T-cell (primary cell): Measurements from ENCODE around the gene KANSL2. TPM values are rescaled to one million over a fixed set of nuclear protein-coding genes. Genes with fewer than 3 reads are reported as not detected.
"Not testable (repeated sequence)": the region's sequence is repeated elsewhere in the genome, so short reads cannot be mapped to it uniquely, and the experiment has no call there.

Source experiments
- ATAC-seq, 4 experiments: fragments of 200-7000 bp in 3 of 4; fragments of 150-1000 bp in 1 of 4; cut with Tn5 transposase; replicated peaks in 1 of 4; 1 replicate in 3 of 4; 2 replicates in 1 of 4; pipeline ENCODE4 v1.10.0; 2021; ENCODE audit warnings: moderate library complexity in 3 of 4, mild to moderate bottlenecking in 2 of 4, moderate number of reproducible peaks in 1 of 4
- CTCF ChIA-PET, 2 donors: fragments of 300-600 bp; sonication (Branson Sonifier 250); formaldehyde crosslinking; loops; one replicate each; lab custom pipeline; 2022; ENCODE audit warnings: antibody characterized with exemption in 2 of 2; lab: Charles Lee
- POLR2A ChIA-PET, 2 donors: fragments of 300-600 bp; sonication (Branson Sonifier 250); formaldehyde crosslinking; loops; one replicate each; lab custom pipeline; 2022; ENCODE audit warnings: antibody characterized with exemption in 2 of 2; lab: Charles Lee
- DNase-seq, 35 experiments: peaks; one replicate each; pipeline versions ENCODE4 v3.0.0 to v3.0.0-alpha.2; 2013 to 2023
- H3K27ac ChIP-seq: one replicate; pipeline ENCODE4 v1.5.1; 2013; ENCODE audit warnings: low read length
- H3K27me3 ChIP-seq, 2 experiments: replicated peaks in 1 of 2; 1 replicate in 1 of 2; 2 replicates in 1 of 2; pipeline versions ENCODE4 v1.6.1 to v1.7.0; 2013; ENCODE audit warnings: low read length in 1 of 2, mixed read lengths in 1 of 2; ENCODE audit not compliant: control insufficient read depth in 2 of 2, insufficient read depth in 2 of 2; ENCODE audit errors: extremely low read depth in 1 of 2
- H3K36me3 ChIP-seq, 2 donors: 1 replicate in 1 of 2; 2 replicates in 1 of 2; pipeline versions ENCODE4 v1.6.1 to v1.7.0; 2013; ENCODE audit warnings: low read length in 1 of 2; ENCODE audit not compliant: control insufficient read depth in 2 of 2, insufficient read depth in 1 of 2; ENCODE audit errors: extremely low read depth in 1 of 2
- H3K4me1 ChIP-seq, 2 experiments: 1 replicate in 1 of 2; 2 replicates in 1 of 2; pipeline versions ENCODE4 v1.6.1 to v1.7.0; 2013; ENCODE audit warnings: low read length in 2 of 2, mixed read lengths in 1 of 2; ENCODE audit not compliant: insufficient read depth in 2 of 2, control insufficient read depth in 1 of 2; ENCODE audit errors: extremely low read depth in 1 of 2
- H3K4me3 ChIP-seq, 2 donors: 1 replicate in 1 of 2; 2 replicates in 1 of 2; pipeline versions ENCODE4 v1.5.1 to v1.7.0; 2013; ENCODE audit warnings: mild to moderate bottlenecking in 2 of 2, low read length in 1 of 2, moderate library complexity in 1 of 2; ENCODE audit not compliant: control insufficient read depth in 1 of 2; ENCODE audit errors: extremely low read depth in 1 of 2
- H3K9me3 ChIP-seq: 2 replicates; pipeline ENCODE4 v1.7.0; 2013
- H3K27ac Mint-ChIP-seq, 2 donors: one replicate each; pipeline ENCODE4 v1.8.0; 2020 to 2021; ENCODE audit warnings: mild to moderate bottlenecking in 2 of 2, mixed read lengths in 2 of 2
- H3K27me3 Mint-ChIP-seq, 2 donors: one replicate each; pipeline ENCODE4 v1.8.0; 2021 to 2022; ENCODE audit warnings: mixed read lengths in 2 of 2
- H3K36me3 Mint-ChIP-seq: one replicate; pipeline ENCODE4 v1.8.0; 2021; ENCODE audit warnings: mixed read lengths
- H3K4me1 Mint-ChIP-seq, 3 donors: one replicate each; pipeline ENCODE4 v1.8.0; 2020 to 2022; ENCODE audit warnings: mixed read lengths in 3 of 3, mild to moderate bottlenecking in 1 of 3
- H3K4me3 Mint-ChIP-seq, 3 donors: one replicate each; pipeline ENCODE4 v1.8.0; 2020 to 2022; ENCODE audit warnings: mild to moderate bottlenecking in 3 of 3, mixed read lengths in 3 of 3, moderate library complexity in 3 of 3
- H3K9me3 Mint-ChIP-seq, 3 donors: one replicate each; pipeline ENCODE4 v1.8.0; 2020 to 2022; ENCODE audit warnings: mixed read lengths in 3 of 3
- WGBS: methylation state at CpG from one replicate; pipeline ENCODE4 v1.1.5; 2013; ENCODE audit warnings: missing lambda C conversion rate; ENCODE audit not compliant: insufficient coverage; 5-methylcytosine and 5-hydroxymethylcytosine counted together
- total RNA-seq, 35 experiments: library from RNA in 6 of 35; stranded (reverse) in 6 of 35; fragments of 120-200 nt in 1 of 35; gene quantifications; one replicate each; pipeline versions ENCODE4 v1.2.1 to v1.2.4 and lab custom pipeline; 2013 to 2026

KANSL2 gene
- total RNA-seq, 5 donors from 2014 or later (not counting 1 experiment from before 2014, with no cell fraction given): 64.1 to 118 (median 66.4) TPM

DNA sequence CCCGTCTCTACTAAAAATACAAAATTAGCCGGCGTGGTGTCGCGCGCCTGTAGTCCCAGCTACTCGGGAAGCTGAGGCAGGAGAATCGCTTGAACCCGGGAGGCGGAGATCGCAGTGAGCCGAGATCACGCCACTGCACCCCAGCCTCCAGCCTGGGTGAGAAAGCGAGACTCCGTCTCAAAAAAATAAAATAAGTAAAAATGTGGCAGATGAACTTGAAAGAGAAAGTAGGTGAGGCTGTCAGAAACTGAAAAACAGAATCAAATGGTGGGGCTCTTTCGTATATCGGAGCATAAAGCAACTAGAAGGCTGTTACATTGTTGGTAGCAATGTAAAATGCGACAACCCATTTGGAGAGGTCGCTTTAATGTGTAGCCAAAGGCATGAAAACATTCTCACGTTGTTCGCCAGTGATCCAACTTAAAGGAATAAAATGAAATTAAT lies 35.2 kb upstream of the KANSL2 start:
- Histone ChIP-seq H3K9me3 (no peaks in the 10 kb centered on the region), H3K4me3 (peak overlapping the region; percentile 67 to 76), H3K27me3 (no peaks in the 10 kb centered on the region), H3K36me3 (peaks cover 3 to 23% of the 10 kb centered on the region in 2 donors), H3K27ac (peak overlapping the region; percentile 91), H3K4me1 (peaks cover 15 to 34% of the 10 kb centered on the region in 2 experiments)
- H3K27me3 Mint-ChIP-seq: no peaks in the 10 kb centered on the region
- CTCF ChIA-PET: interaction anchor here (0.7 kb wide), 2 partner anchors 273 to 954 kb away, joined by 3 to 5 read pairs; no protein-coding TSS in a partner anchor
- peak overlapping the region; percentile 88 to 97 (median 91) for H3K4me3 Mint-ChIP-seq
- WGBS: 4% methylated on average over 16 of the region's 21 CpGs
- H3K27ac Mint-ChIP-seq: peak overlapping the region; percentile 95 to 97
- H3K4me1 Mint-ChIP-seq: peaks cover 43 to 44% (median 43%) of the 10 kb centered on the region in 3 donors
- H3K36me3 Mint-ChIP-seq: peaks cover 26% of the 10 kb centered on the region
- ATAC-seq: no peak
- H3K9me3 Mint-ChIP-seq: peaks cover 11 to 14% (median 13%) of the 10 kb centered on the region in 3 donors
- peak in 1 of 35 experiments; percentile 47 for DNase-seq
- POLR2A ChIA-PET: interaction anchor here in 1 of 2 donors (0.5 kb wide), 1 partner anchor 1859 kb away, joined by 3 read pairs; no protein-coding TSS in a partner anchor

- 1% methylated on average over 43 of the region's 61 CpGs for WGBS
Measured at GRCh38 chr12:48716493-48717251, 34.6 kb upstream of the KANSL2 start, which contains the start of gene CCNT1. Gene CCNT1, minus strand, starts transcription at chr12:48716707. Its CDS starts 32 bp downstream, at chr12:48716675.

GRCh38 chr12:48716168-48716492 lies 34.1 kb upstream of the KANSL2 start:
- H3K4me1 ChIP-seq: peaks cover 15 to 36% of the 10 kb centered on the region in 2 experiments
- peak in 2 of 35 experiments; percentile 2 to 6 for DNase-seq
- H3K27ac ChIP-seq: peak overlapping the region; percentile 91
- peaks cover 29% of the 10 kb centered on the region for H3K36me3 Mint-ChIP-seq
- H3K9me3 ChIP-seq: no peaks in the 10 kb centered on the region
- H3K27me3 Mint-ChIP-seq: no peaks in the 10 kb centered on the region
- peaks cover 10 to 14% (median 11%) of the 10 kb centered on the region in 3 donors for H3K9me3 Mint-ChIP-seq
- peak overlapping the region; percentile 76 to 89 for H3K4me3 ChIP-seq
- POLR2A ChIA-PET: interaction anchor here in 1 of 2 donors (1.0 kb wide), 1 partner anchor 34 kb away, joined by 3 read pairs; the partner anchor contains the start of gene KANSL2
- CTCF ChIA-PET: interaction anchor here in 1 of 2 donors (0.9 kb wide), 1 partner anchor 34 kb away, joined by 3 read pairs; the partner anchor contains the start of gene KANSL2
- H3K4me1 Mint-ChIP-seq: peaks cover 43 to 50% (median 47%) of the 10 kb centered on the region in 3 donors
- WGBS: 0% methylated on average over 15 of the region's 17 CpGs
- H3K4me3 Mint-ChIP-seq: peak overlapping the region; percentile 88 to 97 (median 91)
- peaks cover 3 to 33% of the 10 kb centered on the region in 2 donors for H3K36me3 ChIP-seq
- peak in 2 of 4 experiments; percentile 15 to 16 for ATAC-seq
- H3K27me3 ChIP-seq: no peaks in the 10 kb centered on the region
- peak overlapping the region; percentile 95 to 97 for H3K27ac Mint-ChIP-seq

More at GRCh38 chr12:48716493-48717251, 34.6 kb upstream of the KANSL2 start, which contains the start of gene CCNT1:
- Mint-ChIP-seq H3K27me3 (no peaks in the 10 kb centered on the region), H3K27ac (peak within 1 kb of the TSS; percentile 95 to 97), H3K9me3 (peaks cover 11 to 14% (median 13%) of the 10 kb centered on the region in 3 donors), H3K4me1 (peaks cover 43 to 47% (median 43%) of the 10 kb centered on the region in 3 donors), H3K4me3 (peak within 1 kb of the TSS; percentile 88 to 97 (median 91)), H3K36me3 (peaks cover 26% of the 10 kb centered on the region)
- peak; percentile 86 to 100 (median 99) for DNase-seq
- ATAC-seq: peak; percentile 90 to 96 (median 94)
- Histone ChIP-seq H3K4me1 (peaks cover 15 to 36% of the 10 kb centered on the region in 2 experiments), H3K36me3 (peaks cover 3 to 28% of the 10 kb centered on the region in 2 donors), H3K27me3 (no peaks in the 10 kb centered on the region), H3K9me3 (no peaks in the 10 kb centered on the region), H3K27ac (peak within 1 kb of the TSS; percentile 91), H3K4me3 (peak within 1 kb of the TSS; percentile 76 to 89)
- CTCF ChIA-PET: interaction anchor here in 1 of 2 donors (0.9 kb wide), 1 partner anchor 35 kb away, joined by 3 read pairs; the partner anchor contains the start of gene KANSL2
- POLR2A ChIA-PET: interaction anchor here in 1 of 2 donors (1.0 kb wide), 1 partner anchor 35 kb away, joined by 3 read pairs; the partner anchor contains the start of gene KANSL2

DNA sequence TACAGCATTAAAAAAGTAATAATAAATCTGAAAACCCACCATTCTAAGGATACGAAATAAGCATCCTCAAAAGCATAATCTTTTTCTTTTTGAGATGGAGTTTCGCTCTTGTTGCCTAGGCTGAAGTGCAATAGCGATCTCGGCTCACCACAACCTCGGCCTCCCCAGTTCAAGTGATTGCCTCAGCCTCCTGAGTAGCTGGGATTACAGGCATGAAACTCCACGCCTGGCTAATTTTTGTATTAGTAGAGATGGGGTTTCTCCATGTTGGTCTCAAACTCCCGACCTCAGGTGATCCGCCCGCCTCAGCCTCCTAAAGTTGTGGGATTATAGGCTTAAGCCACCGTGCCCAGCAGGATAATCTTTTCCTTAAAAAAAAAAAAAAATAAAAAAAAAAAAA lies 30.2 kb upstream of the KANSL2 start:
- Mint-ChIP-seq H3K27me3 (no peaks in the 10 kb centered on the region), H3K4me3 (no peak overlapping the region), H3K36me3 (peaks cover 28% of the 10 kb centered on the region), H3K9me3 (no peaks in the 10 kb centered on the region), H3K4me1 (peaks cover 59 to 69% (median 64%) of the 10 kb centered on the region in 3 donors), H3K27ac (no peak overlapping the region)
- Histone ChIP-seq H3K4me3 (no peak overlapping the region), H3K27me3 (no peaks in the 10 kb centered on the region), H3K36me3 (peaks cover 3 to 54% of the 10 kb centered on the region in 2 donors), H3K27ac (no peak overlapping the region), H3K4me1 (peaks cover 15 to 42% of the 10 kb centered on the region in 2 experiments), H3K9me3 (no peaks in the 10 kb centered on the region)
- ATAC-seq (no peak), DNase-seq (no peak)
- CTCF ChIA-PET: no interaction called here
- POLR2A ChIA-PET: interaction anchor here in 1 of 2 donors (0.5 to 0.6 kb wide), 2 partner anchors 16 to 29 kb away, joined by 3 to 6 read pairs; no protein-coding TSS in a partner anchor
- 100% methylated on average over 3 of the region's 10 CpGs for WGBS

DNA sequence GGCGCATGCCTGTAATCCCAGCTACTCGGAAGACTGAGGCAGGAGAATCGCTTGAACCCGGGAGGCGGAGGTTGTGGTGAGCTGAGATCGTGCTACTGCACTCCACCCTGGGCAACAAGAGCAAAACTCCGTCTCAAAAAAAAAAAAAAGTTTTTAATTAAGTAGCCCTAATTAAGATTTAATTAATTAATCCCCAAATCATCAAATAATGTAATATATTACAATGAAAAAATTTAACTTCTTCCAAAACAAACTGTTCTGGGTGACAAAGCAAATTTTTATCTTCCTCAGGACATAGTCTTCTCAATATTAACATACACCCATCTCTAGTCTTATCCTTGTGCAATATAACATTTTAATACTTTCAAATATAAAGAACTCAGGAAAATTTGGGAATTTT lies 16.8 kb upstream of the KANSL2 start:
- H3K4me3 ChIP-seq, H3K9me3 Mint-ChIP-seq, ATAC-seq, H3K4me3 Mint-ChIP-seq, H3K27ac Mint-ChIP-seq, DNase-seq, H3K9me3 ChIP-seq, H3K27me3 ChIP-seq, POLR2A ChIA-PET, H3K27ac ChIP-seq, H3K4me1 ChIP-seq, H3K27me3 Mint-ChIP-seq, CTCF ChIA-PET: not testable (repeated sequence)
- H3K36me3 ChIP-seq: peaks cover 8 to 71% of the 10 kb centered on the region in 2 donors
- WGBS: no CpG with 5 or more reads among the region's 7 CpGs
- Mint-ChIP-seq H3K36me3 (peaks cover 36% of the 10 kb centered on the region), H3K4me1 (peaks cover 0 to 14% (median 10%) of the 10 kb centered on the region in 3 donors)

- ChIA-PET POLR2A (interaction anchor here in 1 of 2 donors (1.4 kb wide), 1 partner anchor 14 kb away, joined by 6 read pairs; the partner anchor contains the start of gene KANSL2), CTCF (interaction anchor here (0.6 to 0.7 kb wide), 3 partner anchors 65 to 742 kb away, joined by 3 to 4 read pairs (median 3); no protein-coding TSS in a partner anchor)
- Mint-ChIP-seq H3K27me3 (no peaks in the 10 kb centered on the region), H3K9me3 (no peaks in the 10 kb centered on the region), H3K4me3 (no peak overlapping the region), H3K27ac (peak overlapping the region in 1 of 2 donors; percentile 46), H3K4me1 (peaks cover 13 to 18% (median 14%) of the 10 kb centered on the region in 3 donors), H3K36me3 (peaks cover 42% of the 10 kb centered on the region)
- WGBS: 100% methylated on average over 3 of the region's 5 CpGs
- ATAC-seq: no peak
- H3K27ac ChIP-seq: no peak overlapping the region
- no peaks in the 10 kb centered on the region for H3K27me3 ChIP-seq
- no peaks in the 10 kb centered on the region for H3K9me3 ChIP-seq
- H3K36me3 ChIP-seq: peaks cover 15 to 75% of the 10 kb centered on the region in 2 donors
- no peaks in the 10 kb centered on the region for H3K4me1 ChIP-seq
- DNase-seq: no peak
- no peak overlapping the region for H3K4me3 ChIP-seq
Measured at GRCh38 chr12:48696626-48697025, 14.6 kb upstream of the KANSL2 start.
